ENCODE data around the gene SMIM5. TPM values are rescaled to one million over a fixed set of nuclear protein-coding genes. Genes with fewer than 3 reads are reported as not detected.

SMIM5 gene
- total RNA-seq, 4 donors from 2014 or later: 0.66 to 1.9 TPM; not detected in 2

GRCh38 chr17:75628425-75628824 is 4.8 kb upstream of the SMIM5 start:
- no peak for TF ChIP-seq CTCF (IDR thresholded peaks at IDR 0.05; ENCODE audit: low read depth)

- no peak for TF ChIP-seq CTCF (IDR thresholded peaks at IDR 0.05; ENCODE audit: low read depth)
These were observed 4.1 kb upstream of the SMIM5 start for GRCh38 chr17:75629157-75629556.

- TF ChIP-seq CTCF (IDR thresholded peaks at IDR 0.05; ENCODE audit: low read depth): no peak
These were observed 2.9 kb upstream of the SMIM5 start for GRCh38 chr17:75630071-75630917.

GRCh38 chr17:75631353-75631752 is 1.9 kb upstream of the SMIM5 start:
- no peak for TF ChIP-seq CTCF (IDR thresholded peaks at IDR 0.05; ENCODE audit: low read depth)

GRCh38 chr17:75632428-75632827 is 806 bp upstream of the SMIM5 start:
- no peak for TF ChIP-seq CTCF (IDR thresholded peaks at IDR 0.05; ENCODE audit: low read depth)

GRCh38 chr17:75633486-75634375 is 497 bp downstream of the SMIM5 start:
- no peak for TF ChIP-seq CTCF (IDR thresholded peaks at IDR 0.05; ENCODE audit: low read depth)

- no peak for TF ChIP-seq CTCF (IDR thresholded peaks at IDR 0.05; ENCODE audit: low read depth)
These were observed 1.1 kb downstream of the SMIM5 start for GRCh38 chr17:75634376-75634740.

All from subcutaneous adipose tissue (tissue), 4 donors.